NCI-H774 (cell line): ENCODE data around the gene C4BPA.
A peak's percentile ranks its signal among the peaks of the same experiment; 100 is the strongest.

Experiments used
- DNase-seq: peaks from one replicate; lab custom pipeline; 2025; lab: John Stamatoyannopoulos, UW

The C4BPA gene

DNA sequence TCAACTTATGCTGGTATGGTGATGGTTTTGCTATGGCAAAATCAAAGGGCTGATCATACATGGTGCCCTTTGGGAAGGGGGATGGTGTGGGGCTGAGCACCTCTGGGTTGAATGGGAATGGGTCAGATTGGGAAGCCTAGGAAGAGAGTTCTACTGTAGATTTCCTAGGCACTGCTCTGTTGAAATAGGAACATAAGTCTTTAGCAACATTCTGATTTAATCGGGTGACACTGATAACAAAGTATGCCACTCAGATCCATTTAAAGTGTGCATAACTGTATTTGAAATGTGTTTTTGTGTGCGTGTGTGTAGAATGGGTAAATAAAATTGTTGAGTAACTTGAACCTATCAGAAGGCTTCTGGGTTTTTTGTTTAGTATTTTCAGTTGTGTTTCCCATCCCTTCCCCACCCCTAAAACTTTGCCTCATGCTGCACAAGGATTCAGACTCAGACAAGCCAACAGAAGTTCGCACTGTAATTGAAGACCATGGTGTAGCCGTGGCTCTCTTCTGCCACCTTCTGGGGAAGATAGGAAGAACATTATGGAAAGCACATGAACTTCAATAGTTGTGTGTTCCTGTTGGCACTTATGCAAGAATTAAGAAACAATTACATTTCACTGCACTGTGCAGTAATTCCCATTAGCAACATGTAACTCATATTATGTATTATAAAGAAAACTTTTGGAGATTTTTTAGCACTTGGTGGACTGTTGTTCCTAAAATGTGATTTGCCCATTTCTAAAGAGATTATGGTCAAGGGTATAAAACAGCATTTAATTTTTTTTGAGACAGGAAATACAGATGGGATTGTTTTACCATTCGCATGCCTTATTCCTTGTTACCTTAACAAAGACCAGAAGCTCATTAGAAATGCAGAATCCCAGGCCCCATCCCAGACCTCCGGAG, 26.3 kb upstream of the C4BPA start:
- peak; percentile 50 for DNase-seq

DNA sequence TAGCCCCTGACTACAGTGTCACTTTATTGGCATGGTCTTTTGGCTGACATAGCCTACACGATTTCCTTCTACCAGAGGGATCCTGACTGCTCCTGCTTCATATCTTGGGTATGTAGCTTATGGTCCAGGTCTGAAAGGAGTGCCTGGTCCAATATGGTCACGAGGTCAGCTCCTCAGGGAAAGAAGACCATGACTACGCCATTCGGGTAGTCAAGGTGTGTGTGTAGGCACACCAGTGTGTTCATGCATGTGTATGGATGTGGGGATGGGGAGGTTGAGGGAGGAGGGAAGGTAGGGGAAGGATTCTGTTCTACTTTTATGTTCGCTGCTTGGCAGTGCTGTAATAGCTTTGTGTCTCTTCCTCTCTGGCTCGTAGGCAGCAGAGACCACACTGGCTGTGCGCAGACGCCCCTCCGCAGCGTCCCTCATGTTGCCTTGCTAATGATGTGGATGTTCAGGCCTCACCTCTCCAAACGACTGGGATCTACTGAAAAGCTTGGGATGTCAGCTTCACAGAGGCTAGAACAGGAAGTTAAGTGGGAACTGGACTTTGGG, 25.4 kb upstream of the C4BPA start:
- no peak for DNase-seq

DNA sequence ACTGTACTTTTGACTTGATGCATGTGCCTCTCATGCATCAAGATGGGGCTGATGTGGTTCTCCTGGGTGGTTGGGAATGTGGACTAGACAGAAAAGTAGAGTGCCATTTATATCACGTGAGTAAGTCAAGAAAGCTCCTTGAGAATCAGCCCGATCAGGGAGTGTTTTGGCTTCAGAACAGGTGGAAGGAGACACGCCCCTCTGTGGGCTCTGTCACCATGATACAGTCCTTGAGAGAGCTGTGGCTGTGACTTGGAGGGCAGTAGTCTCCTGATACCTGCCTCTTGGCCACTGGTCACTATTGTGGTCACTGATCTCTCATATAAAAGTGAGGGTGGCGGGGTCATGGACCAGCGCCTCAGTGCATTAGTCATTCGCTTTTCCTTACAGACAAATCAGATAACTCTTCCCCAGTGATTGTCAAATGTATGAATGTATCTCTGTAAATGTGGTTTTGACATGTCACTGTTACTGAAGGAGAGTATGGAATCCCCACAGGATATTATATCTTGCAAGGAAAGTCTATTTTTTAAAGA, 24.3 kb upstream of the C4BPA start:
- no peak for DNase-seq

DNA sequence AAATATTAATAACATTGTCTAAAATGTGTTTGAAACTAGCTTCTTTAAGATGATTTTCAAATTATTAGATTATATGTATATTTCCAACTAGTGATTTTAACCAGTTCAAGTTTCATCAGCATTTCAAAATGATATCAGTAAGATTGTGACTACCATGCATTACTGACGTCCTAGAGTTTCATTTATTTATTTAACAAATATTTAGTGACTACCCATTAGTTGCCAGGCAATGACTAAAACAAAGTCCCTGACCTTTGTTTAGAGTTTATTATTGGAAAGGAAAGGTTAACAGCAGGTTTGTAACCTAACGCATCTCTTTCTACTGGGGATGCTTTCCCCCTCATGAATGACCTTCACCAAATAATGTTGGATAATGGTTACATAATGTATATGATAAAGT, 22.9 kb upstream of the C4BPA start:
- DNase-seq: peak; percentile 24

DNA sequence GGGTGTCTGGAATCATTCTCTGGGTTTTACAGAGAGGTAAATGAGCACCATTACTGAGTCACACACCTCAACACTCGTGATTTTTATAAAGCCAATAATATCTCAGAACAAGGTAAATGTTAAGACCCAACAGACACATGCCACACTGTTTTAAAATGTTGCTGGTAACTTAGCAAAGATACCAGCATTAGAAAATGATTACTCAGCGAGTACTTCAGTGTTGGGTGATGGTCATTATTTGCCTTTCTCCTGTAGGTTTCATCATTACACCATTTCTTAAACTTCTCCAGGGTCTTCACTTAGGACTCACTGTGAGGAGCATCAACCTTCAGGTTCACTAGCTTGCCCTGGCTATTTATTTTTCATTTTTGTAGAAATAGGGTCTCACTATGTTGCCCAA, 22.2 kb upstream of the C4BPA start:
- DNase-seq: no peak

DNA sequence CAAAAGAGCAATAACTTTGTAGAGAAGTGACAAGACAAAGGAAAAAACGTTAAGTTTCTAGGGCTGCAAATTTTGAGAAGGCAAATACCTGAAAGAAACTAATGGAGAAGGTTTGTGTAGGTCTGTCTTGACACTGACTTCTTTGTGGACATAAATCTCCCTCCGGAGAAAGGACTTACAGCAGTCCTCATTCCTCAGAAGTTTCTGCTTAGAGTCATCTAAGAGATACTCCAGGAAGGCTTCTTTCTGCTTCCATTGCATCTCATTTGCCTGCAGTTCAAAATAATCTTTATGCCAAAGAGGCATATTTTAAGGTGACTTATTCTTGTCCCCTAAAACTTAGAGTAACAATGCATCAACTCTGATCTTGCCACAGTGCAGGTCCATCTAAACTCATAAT, 19.8 kb upstream of the C4BPA start:
- DNase-seq: no peak

DNA sequence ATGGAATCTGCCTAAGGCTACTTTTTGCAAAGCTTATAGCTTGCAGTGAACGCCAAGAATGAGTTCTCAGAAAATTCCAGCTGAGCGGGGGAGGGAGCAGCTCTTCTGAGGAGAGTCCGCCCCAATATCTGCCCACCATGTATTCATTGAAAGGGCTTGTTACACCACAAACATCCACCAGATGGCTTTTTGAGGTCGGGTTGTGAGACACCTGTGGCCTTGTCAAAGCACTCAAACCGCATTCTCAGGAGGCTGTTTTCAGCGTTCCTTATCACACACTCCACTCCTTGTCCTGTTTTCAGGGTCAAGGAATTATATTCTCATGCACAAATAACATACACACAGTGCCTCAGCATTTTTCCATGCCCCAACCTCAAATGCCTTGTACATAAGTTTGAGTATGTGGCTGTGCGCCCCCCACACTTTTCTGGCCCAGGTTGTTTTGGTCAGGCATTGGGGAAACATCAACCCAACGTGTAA, 19.3 kb upstream of the C4BPA start:
- DNase-seq: peak; percentile 53

DNA sequence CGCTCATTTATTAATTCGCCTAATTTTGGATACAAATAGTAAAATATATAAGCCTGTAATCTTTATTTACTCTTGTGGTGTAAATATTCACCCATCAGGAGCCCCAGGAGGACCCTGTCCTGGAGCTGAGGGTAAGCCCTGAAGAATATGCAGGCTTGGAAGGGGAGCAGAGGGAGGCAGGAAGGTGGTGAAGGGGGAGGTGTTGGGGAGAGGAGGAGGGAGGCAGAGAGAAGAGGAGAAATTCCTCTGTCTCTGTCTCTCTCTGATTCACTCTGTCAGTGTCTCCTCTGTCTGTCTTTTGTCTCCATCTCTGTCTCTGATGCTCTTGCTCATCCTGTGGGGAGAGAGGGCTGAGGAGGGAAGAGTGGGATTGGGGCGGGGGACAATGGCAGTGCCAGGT, 18.1 kb upstream of the C4BPA start:
- DNase-seq: no peak

DNA sequence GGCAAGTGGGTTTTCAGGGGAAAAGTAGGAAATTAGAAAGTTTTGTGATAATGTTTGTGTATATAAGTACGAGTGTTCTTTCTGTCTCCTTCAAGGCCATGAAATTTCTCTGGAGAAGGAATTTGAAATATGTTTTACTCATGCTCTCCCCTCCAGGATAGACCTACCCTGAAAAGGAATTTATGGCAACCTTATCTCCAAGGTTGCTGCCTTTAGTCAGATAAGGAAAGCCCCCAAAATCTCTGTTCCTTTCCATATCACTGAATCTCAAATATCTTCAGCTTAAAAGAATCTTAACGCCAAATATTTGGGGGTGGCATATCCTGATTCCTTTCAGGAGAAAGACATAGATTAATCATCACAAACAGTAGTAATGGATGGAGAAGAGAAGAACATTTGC, 15.9 kb upstream of the C4BPA start:
- no peak for DNase-seq

DNA sequence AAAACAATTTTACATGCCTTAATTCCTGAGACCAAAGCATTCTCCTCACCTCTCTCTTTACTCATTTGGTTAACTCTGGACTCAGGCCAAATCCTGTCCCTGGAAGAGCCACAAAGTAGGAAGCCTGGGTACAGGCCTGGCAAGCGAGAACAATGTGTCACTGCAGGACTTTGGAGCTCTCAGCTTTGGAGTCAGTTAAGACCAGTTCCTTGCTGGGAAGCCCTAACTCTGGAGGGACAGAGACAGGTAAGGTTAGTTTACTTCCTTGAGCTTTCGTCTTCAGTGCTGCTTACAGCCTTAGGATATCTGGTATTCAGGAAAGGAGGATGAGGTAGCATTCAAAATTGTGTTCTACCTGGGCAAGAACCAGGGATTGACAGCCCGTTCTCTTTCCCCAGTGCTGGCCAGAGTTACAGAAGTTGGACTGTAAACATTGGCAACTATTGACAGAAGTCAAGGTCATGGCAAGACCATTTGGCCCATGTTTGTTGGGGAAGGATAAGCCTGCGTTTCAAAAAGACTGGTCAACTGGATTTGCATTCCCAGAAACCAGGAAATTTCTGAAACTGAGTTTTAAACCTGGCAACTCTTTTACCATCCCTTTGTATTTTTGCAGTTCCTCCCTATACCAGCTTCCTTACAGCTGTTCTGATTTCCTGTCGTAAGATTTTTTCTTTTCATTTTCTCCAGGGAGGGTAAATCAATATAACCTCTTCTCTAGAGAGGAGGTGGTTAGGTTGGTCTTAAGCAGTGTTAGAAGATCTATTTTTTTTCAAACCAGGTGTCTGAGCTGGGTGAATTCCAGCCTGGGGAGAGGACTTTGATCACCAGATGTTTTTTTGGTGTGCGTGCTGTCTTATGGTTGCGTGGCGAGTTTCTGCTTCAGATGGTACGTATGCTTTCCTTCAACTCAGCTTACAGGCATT, 15.1 kb upstream of the C4BPA start, which contains the start of gene C4BPB:
Gene C4BPB, plus strand, starts transcription at position 160 of the 926 bp plus-strand sequence. Its CDS starts 672 bp downstream, at position 832.
- DNase-seq: no peak

DNA sequence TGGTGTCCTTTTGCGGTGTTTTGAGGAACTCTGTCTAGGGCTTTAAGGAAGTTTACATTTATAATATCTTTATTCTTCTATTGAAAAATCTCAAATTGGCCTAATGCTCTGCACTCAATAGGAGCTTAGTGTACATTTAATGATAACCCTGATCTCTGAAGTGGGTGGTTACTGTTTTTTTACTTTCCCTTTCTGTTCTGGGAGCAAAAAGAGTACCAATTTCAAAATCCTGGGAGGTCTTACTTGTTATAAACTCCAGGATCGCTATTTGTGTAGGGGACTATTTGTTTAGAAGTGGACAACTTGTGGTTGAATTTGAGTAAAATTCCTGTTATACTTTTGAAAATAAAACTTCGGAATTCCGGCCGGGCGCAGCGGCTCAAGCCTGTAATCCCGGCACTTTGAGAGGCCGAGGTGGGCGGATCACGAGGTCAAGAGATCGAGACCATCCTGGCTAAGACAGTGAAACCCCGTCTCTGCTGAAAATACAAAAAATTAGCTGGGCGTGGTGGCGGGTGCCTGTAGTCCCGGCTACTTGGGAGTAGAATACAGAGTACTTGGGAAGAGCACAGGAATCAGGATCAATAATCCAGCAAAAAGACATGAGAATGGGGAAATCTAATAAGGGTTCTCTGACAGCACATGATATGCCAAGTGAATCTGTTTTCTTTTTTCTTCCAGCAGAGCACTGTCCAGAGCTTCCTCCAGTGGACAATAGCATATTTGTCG, 14.2 kb upstream of the C4BPA start:
- no peak for DNase-seq

DNA sequence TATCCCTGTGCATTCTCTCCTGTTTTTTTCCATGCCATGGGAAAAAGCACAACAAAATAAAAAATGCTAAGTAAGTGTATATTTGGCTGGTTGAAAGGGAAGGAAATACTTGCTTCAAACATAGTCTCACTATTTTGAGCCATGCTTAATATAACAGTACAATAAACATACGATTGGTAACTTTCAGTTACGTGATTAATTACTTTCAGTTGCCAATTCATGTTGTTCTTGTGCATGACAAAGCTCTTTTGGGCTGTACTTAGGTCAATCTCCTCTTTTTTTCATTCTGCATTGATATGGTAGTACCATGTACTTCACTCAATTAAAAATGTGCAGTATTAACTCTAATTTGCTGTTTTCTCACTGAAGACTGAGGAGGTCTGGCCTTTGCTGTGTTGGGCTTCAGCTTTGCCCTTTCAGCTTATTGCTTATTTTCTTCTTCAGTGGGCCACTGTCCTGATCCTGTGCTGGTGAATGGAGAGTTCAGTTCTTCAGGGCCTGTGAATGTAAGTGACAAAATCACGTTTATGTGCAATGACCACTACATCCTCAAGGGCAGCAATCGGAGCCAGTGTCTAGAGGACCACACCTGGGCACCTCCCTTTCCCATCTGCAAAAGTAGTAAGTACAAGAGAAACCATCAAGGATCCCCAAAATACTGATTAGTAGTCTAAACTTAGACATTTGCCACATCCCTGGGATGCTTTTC, 12.7 kb upstream of the C4BPA start:
- no peak for DNase-seq

DNA sequence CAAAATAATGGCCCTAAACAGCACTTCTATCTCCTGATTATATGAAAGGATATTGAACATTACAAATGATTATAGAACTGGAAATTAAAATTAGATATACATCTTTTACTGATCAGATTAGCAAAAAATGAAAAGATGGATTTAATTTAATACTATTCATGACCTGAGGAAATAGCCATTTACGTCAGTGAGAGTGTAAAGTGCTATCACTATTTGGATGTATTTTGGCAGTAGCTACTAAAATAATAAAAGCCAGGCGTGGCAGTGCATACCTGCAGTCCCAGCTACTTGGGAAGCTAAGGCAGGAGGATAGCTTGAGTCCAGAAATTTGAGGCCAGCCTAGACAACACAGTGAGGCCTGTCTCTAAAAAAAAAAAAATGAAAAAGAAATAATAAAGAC, 10.1 kb upstream of the C4BPA start:
- DNase-seq: no peak

DNA sequence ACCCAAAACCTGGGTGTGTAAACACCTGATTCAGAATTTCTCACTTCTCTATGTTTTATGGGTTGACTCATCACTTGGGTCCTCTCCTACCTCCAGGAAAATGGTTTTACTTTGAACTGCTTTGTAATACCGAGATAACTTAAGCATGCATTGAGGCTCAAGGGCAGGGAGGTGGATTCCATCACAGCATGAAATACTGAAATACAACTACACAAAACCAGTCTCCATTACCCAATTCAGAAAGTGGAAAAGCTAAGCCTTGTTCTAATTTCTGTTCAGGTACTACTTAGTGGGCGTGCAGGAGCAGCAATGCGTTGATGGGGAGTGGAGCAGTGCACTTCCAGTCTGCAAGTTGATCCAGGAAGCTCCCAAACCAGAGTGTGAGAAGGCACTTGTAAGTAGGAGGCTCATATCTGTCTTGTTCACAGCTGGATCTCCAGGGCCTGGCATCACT, 6.1 kb upstream of the C4BPA start:
- no peak for DNase-seq

DNA sequence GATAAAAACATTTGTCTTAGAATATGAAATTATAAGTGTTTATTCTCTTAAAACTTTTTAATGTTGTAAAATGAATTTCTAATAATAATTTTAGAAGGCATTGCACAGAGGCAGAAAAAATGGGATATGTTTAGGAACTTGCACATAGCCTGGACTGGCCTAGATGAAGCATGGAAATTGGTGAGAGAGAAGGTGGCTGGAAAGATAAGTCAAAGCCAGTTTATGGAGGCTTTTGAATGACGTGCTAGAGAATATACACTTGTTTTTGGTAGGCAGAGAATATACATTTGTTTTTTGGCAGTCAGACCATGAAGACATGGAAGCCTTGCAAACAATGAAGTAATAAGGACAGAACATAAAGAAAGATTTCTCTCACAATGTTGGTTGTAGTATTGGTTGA, 2.3 kb upstream of the C4BPA start:
- no peak for DNase-seq

DNA sequence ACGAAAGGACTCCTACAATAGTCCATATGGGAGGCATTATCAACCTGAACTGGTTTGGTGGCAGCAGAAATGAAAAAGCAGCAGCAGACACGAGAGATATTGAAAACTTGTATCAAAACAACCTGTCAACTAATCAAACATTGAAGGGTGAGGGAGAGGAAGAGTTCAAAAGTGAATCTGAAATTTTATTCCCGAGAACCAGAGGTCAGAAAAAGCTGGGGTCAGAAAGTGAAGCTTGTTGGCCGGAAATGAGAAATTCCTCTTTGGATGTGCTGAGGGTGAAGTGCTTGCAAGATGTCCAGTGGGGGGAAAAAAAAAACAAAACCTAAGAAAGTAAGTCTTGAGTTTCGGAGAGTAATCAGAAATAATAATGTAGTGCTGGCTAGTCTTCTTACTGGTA, 1.9 kb upstream of the C4BPA start:
- no peak for DNase-seq

DNA sequence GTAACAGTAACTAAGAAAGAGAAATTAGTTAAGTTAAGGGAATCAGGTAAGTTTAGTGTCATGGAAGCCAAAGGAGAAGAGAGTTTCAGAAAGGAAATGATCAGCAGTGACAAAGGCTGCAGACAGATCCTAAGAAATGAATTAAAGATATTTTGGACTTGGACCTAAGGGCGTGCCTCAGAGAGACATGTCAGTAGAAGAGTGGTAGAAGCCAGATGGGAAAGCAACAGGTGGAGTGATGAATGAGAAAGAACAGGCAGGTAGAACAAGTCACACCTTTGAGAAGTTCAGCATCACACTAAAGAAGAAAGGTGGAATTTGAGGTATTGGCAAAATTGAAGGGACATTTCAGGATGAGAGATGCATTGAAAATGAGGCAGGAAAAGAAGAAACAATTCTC, 1.4 kb upstream of the C4BPA start:
- DNase-seq: no peak

DNA sequence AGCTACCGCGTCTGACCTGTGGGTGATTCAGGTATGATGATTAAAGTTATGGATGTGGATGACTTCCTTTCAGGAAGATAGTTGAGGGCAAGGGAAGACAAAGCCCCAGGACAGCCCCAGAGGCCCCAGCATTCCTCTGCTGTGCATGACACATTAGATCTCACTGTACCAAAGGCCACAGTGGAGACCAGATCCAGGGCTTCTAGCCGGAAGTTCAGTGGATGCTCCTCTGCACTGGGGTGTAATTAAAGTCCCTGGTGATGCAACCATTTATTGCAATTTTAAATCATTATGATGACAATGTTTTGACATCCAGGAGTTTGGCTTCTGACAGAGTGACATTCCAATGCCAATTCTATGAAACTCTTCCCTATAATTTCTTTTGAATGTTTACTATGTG, 5.0 kb downstream of the C4BPA start:
- DNase-seq: no peak

DNA sequence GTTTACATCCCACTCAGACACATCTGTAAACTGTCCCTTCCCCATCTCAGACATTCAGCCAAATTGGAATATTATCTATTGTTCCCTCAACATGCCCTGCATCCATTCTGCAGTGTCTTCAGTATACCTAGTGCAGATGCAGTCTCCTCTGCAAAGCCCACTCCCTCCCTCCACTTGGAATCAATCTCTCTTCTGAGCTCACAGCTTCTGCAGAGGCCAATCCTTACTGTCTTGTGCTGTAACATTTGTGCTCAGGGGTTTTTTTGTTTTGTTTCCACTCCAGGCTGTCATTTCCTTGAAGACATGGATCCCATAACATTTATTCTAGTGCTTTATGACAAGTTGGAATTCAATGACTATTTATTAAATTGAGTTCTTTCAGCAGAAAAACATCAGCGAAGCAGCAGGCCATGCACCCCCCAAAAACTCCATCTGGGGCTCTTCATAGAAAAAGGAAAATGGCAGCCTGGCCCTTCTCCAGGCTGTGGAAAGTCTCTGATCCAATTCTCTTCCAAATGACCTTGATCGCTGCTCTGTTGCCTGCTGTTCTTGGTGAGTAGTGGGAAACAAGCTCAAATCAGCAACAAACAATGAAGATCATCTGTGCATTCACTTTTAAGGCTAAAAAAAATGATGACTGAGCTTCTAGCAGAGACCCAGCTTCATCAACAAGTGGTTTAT, 8.7 kb downstream of the C4BPA start:
- DNase-seq: no peak

DNA sequence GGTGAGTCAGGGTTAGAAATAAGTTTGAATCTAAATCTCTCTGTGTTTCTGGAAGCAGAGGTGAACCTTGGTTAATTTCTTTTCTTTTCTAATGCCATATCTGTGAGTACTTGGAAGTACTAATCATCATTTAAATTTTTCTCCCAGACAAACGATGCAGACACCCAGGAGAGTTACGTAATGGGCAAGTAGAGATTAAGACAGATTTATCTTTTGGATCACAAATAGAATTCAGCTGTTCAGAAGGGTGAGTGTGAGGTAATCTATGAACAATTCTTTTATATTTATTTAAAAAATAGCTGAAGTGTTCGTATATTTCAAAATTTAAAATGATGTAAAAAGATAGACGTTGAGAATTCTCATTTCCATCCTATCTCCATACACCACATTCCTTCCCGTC, 11.2 kb downstream of the C4BPA start:
- no peak for DNase-seq
